PC-3 (cell line): ENCODE data around the gene FCHO1. TPM values are rescaled to one million over a fixed set of nuclear protein-coding genes. Genes with fewer than 3 reads are reported as not detected.

Experiments used
- ATAC-seq: fragments of 200-7000 bp; cut with Tn5 transposase; 2 replicates; pipeline ENCODE4 v1.9.1; 2020; ENCODE audit warnings: mild to moderate bottlenecking, moderate library complexity
- BruUV-seq: library from RNA; stranded (reverse); fragments of 400-500 nt; replicated peaks from 2 replicates; lab custom pipeline; 2021; lab: Mats Ljungman, UMichigan
- CTCF ChIA-PET: fragments of 300-600 bp; sonication (Branson Sonifier 250); formaldehyde crosslinking; loops from one replicate; lab custom pipeline; 2022; ENCODE audit warnings: antibody characterized with exemption; lab: Charles Lee
- POLR2A ChIA-PET: fragments of 300-600 bp; sonication (Branson Sonifier 250); formaldehyde crosslinking; loops from one replicate; lab custom pipeline; 2022; ENCODE audit warnings: antibody characterized with exemption; ENCODE audit not compliant: unreplicated experiment; lab: Charles Lee
- DNase-seq: peaks from one replicate; pipeline ENCODE4 v3.0.0-alpha.2; 2015
- H2AFZ ChIP-seq: fragments of 300-600 bp; sonication (generic); 2 replicates; pipeline ENCODE4 v1.6.0; 2016; ENCODE audit warnings: antibody characterized with exemption, low read length
- H3F3A ChIP-seq: fragments of 300-600 bp; sonication (generic); one replicate; pipeline ENCODE4 v1.6.0; 2017; ENCODE audit warnings: antibody characterized with exemption, low read length, control low read depth, mild to moderate bottlenecking; ENCODE audit not compliant: unreplicated experiment
- H3K27ac ChIP-seq: fragments of 300-600 bp; sonication (generic); 2 replicates; pipeline ENCODE4 v1.5.1; 2016; ENCODE audit warnings: mild to moderate bottlenecking, low read length
- H3K27me3 ChIP-seq: fragments of 300-600 bp; sonication (generic); 2 replicates; pipeline ENCODE4 v1.6.1; 2016; ENCODE audit warnings: low read length, mixed read lengths
- H3K36me3 ChIP-seq: fragments of 300-600 bp; sonication (generic); 2 replicates; pipeline ENCODE4 v1.6.1; 2016; ENCODE audit warnings: low read depth, mixed run types, low read length, mixed read lengths
- H3K4me1 ChIP-seq: fragments of 300-600 bp; sonication (generic); 2 replicates; pipeline ENCODE4 v1.5.1; 2016; ENCODE audit warnings: low read length; ENCODE audit not compliant: insufficient read depth
- H3K4me2 ChIP-seq: fragments of 300-600 bp; sonication (generic); 2 replicates; pipeline ENCODE4 v1.6.0; 2016; ENCODE audit warnings: low read length
- H3K4me3 ChIP-seq: fragments of 300-600 bp; sonication (generic); 2 replicates; pipeline ENCODE4 v1.5.1; 2016; ENCODE audit warnings: mild to moderate bottlenecking, low read length, mixed read lengths
- H3K79me2 ChIP-seq: fragments of 300-600 bp; sonication (generic); 2 replicates; pipeline ENCODE4 v1.6.1; 2017; ENCODE audit warnings: low read length, mixed read lengths
- H3K9ac ChIP-seq: fragments of 300-600 bp; sonication (generic); 2 replicates; pipeline ENCODE4 v1.6.0; 2016; ENCODE audit warnings: mild to moderate bottlenecking, low read length
- H3K9me2 ChIP-seq: fragments of 300-600 bp; sonication (generic); replicated peaks from 2 replicates; pipeline ENCODE4 v1.6.1; 2016; ENCODE audit warnings: mixed run types, low read length, mixed read lengths
- H3K9me3 ChIP-seq: fragments of 300-600 bp; sonication (generic); 2 replicates; pipeline ENCODE4 v1.6.1; 2016; ENCODE audit warnings: low read length, mixed read lengths
- H4K20me1 ChIP-seq: fragments of 300-600 bp; sonication (generic); 2 replicates; pipeline ENCODE4 v1.6.1; 2016; ENCODE audit warnings: low read length, mixed read lengths
- CTCF ChIP-seq: fragments of 300-600 bp; sonication (generic); conservative IDR thresholded peaks from 2 replicates; pipeline ENCODE4 v1.5.1; 2017; ENCODE audit warnings: antibody characterized with exemption, low read depth, mild to moderate bottlenecking, low read length
- EZH2 ChIP-seq: fragments of 300-600 bp; sonication (generic); IDR thresholded peaks from one replicate; pipeline ENCODE4 v1.6.1; 2017; ENCODE audit warnings: antibody characterized with exemption, mild to moderate bottlenecking, low read length; ENCODE audit not compliant: unreplicated experiment
- EZH2phosphoT487 ChIP-seq: fragments of 300-600 bp; sonication (generic); IDR thresholded peaks from 2 replicates; pipeline ENCODE4 v1.6.1; 2018; ENCODE audit warnings: mild to moderate bottlenecking, antibody characterized with exemption, low read length, borderline replicate concordance
- intact Hi-C: fragments of 100-400 bp; cut with micrococcal nuclease; formaldehyde crosslinking; loops from 2 replicates; pipeline ENCODE4 v1.9.0; 2023
- total RNA-seq: library from RNA; depleted of rRNA; stranded (reverse); fragments of >200 nt; gene quantifications from 2 replicates; pipeline ENCODE4 v1.2.3, GENCODE V29; 2014

Gene FCHO1
- total RNA-seq, 1 experiment from 2014 or later, result 21.0 TPM

- Histone ChIP-seq H3K79me2 (no peaks in the 10 kb centered on the region), H3K36me3 (no peaks in the 10 kb centered on the region), H3K4me2 (no peak overlapping the region), H3K9me2 (no peaks in the 10 kb centered on the region), H4K20me1 (no peaks in the 10 kb centered on the region), H3K27ac (no peak overlapping the region), H3K4me1 (peaks cover 3% of the 10 kb centered on the region; the same call in 1 of the 2 replicates), H3K27me3 (no peaks in the 10 kb centered on the region), H2AFZ (no peak overlapping the region), H3K9me3 (no peaks in the 10 kb centered on the region), H3K9ac (no peak overlapping the region), H3K4me3 (no peak overlapping the region), H3F3A (no peaks in the 10 kb centered on the region)
- ChIA-PET POLR2A (interaction anchor here (0.6 kb wide), 1 partner anchor 527 kb away, joined by 3 read pairs; no protein-coding TSS in a partner anchor), CTCF (interaction anchor here (0.5 kb wide), 1 partner anchor 11 kb away, joined by 3 read pairs; no protein-coding TSS in a partner anchor)
- intact Hi-C loops, result no loop called here
- DNase-seq (no peak), ATAC-seq (no peak)
- no peak for TF ChIP-seq EZH2phosphoT487
- no peak for TF ChIP-seq EZH2
- TF ChIP-seq CTCF, result no peak
- no TSS peak for BruUV-seq
Observed at GRCh38 chr19:17752865-17753639, 1.8 kb downstream of the FCHO1 start.

DNA sequence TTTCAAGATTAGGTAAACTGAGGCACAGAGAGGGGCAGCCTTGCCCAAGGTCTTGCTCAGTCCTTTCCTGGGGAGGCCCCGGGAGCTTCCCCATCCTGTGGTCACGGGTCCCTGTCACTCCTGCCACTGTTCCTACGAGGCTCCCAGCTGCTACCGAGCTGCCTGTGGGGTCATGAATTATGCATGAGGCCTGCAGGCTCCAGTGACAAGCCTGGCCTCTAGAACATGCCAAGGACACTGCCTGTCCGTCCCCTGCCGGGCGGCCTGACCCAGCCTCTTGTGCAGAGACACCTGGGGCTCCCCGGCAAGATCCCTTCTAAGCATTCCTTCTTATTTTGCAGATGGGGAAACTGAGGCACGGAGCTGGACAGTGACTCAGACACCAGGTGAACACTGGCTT, 2.7 kb downstream of the FCHO1 start:
- intact Hi-C loops, result no loop called here
- no peak for TF ChIP-seq EZH2
- no peak for TF ChIP-seq EZH2phosphoT487
- TF ChIP-seq CTCF, result no peak
- Histone ChIP-seq H3K27me3 (no peaks in the 10 kb centered on the region), H3K36me3 (no peaks in the 10 kb centered on the region), H3F3A (no peaks in the 10 kb centered on the region), H3K79me2 (no peaks in the 10 kb centered on the region), H3K9me3 (no peaks in the 10 kb centered on the region), H3K4me3 (no peak overlapping the region), H3K27ac (no peak overlapping the region), H3K4me1 (peaks cover 3% of the 10 kb centered on the region; the same call in 1 of the 2 replicates), H2AFZ (no peak overlapping the region), H3K9me2 (no peaks in the 10 kb centered on the region), H3K4me2 (no peak overlapping the region), H3K9ac (no peak overlapping the region), H4K20me1 (no peaks in the 10 kb centered on the region)
- POLR2A ChIA-PET, result interaction anchor here (0.6 kb wide), 1 partner anchor 105 kb away, joined by 3 read pairs; no protein-coding TSS in a partner anchor
- no peak for DNase-seq
- no peak for ATAC-seq
- no TSS peak for BruUV-seq
- CTCF ChIA-PET, result no interaction called here
